ENCODE results near the gene MSANTD3. TPM values are rescaled to one million over a fixed set of nuclear protein-coding genes. Genes with fewer than 3 reads are reported as not detected.

Gene MSANTD3
- total and polyA plus RNA-seq, 4 donors = 4.3 to 7.4 (median 6.6) TPM

DNA sequence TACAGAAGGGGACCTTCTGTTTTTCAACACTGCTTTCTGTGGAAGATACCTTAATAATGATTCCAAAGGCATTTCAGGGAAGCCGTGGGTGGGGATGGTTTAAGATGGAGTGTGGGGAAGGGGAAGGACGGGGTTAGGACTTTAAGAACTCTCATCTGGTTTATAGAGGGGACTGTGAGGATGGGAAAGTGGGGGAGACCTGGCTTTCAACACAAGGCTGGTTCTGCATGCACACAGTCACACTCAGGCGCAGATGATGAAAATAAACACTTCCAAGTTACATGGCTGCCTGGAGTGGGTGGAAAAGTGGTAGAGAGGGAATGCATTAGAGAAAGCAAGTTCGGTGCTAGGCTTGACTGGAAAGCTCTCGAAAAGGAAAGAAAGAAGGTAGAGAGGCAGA is 4.9 kb downstream of the MSANTD3 start:
- Histone ChIP-seq H3K4me1 (ENCODE audit: control insufficient read depth in 4 of 4, insufficient read depth in 4 of 4, low read length in 3 of 4) (peaks cover 0 to 7% (median 6%) of the 10 kb centered on the region in 4 donors), H3K27ac (ENCODE audit: low read depth in 1 of 2, low read length in 2 of 2) (no peak overlapping the region), H3K27me3 (ENCODE audit: control insufficient read depth in 4 of 4, insufficient read depth in 4 of 4, low read length in 3 of 4) (no peaks in the 10 kb centered on the region), H3K4me3 (ENCODE audit: low read depth in 1 of 3, low read length in 3 of 3) (no peak overlapping the region), H3K9ac (ENCODE audit: low read depth in 1 of 2, low read length in 2 of 2) (no peak overlapping the region), H3K36me3 (ENCODE audit: control insufficient read depth in 4 of 4, insufficient read depth in 3 of 4, low read depth in 1 of 4, low read length in 3 of 4) (no peaks in the 10 kb centered on the region), H3K9me3 (ENCODE audit: control insufficient read depth in 4 of 4, low read length in 3 of 4) (no peaks in the 10 kb centered on the region)
- 97% methylated on average over 5 of the region's 5 CpGs for WGBS
- TF ChIP-seq FOXA2 (IDR thresholded peaks at IDR 0.05) (no peak), RAD21 (IDR thresholded peaks at IDR 0.05) (no peak), NR2F2 (IDR thresholded peaks at IDR 0.05) (no peak), HNF4G (IDR thresholded peaks at IDR 0.05) (no peak)
- TF ChIP-seq, protein P1, sequence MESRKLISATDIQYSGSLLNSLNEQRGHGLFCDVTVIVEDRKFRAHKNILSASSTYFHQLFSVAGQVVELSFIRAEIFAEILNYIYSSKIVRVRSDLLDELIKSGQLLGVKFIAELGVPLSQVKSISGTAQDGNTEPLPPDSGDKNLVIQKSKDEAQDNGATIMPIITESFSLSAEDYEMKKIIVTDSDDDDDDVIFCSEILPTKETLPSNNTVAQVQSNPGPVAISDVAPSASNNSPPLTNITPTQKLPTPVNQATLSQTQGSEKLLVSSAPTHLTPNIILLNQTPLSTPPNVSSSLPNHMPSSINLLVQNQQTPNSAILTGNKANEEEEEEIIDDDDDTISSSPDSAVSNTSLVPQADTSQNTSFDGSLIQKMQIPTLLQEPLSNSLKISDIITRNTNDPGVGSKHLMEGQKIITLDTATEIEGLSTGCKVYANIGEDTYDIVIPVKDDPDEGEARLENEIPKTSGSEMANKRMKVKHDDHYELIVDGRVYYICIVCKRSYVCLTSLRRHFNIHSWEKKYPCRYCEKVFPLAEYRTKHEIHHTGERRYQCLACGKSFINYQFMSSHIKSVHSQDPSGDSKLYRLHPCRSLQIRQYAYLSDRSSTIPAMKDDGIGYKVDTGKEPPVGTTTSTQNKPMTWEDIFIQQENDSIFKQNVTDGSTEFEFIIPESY (IDR thresholded peaks at IDR 0.05) = no peak
- TF ChIP-seq, protein P2, sequence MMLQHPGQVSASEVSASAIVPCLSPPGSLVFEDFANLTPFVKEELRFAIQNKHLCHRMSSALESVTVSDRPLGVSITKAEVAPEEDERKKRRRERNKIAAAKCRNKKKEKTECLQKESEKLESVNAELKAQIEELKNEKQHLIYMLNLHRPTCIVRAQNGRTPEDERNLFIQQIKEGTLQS (IDR thresholded peaks at IDR 0.05) = no peak
- TF ChIP-seq, protein P3, sequence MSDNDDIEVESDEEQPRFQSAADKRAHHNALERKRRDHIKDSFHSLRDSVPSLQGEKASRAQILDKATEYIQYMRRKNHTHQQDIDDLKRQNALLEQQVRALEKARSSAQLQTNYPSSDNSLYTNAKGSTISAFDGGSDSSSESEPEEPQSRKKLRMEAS (IDR thresholded peaks at IDR 0.05) = no peak
- TF ChIP-seq, protein P4, sequence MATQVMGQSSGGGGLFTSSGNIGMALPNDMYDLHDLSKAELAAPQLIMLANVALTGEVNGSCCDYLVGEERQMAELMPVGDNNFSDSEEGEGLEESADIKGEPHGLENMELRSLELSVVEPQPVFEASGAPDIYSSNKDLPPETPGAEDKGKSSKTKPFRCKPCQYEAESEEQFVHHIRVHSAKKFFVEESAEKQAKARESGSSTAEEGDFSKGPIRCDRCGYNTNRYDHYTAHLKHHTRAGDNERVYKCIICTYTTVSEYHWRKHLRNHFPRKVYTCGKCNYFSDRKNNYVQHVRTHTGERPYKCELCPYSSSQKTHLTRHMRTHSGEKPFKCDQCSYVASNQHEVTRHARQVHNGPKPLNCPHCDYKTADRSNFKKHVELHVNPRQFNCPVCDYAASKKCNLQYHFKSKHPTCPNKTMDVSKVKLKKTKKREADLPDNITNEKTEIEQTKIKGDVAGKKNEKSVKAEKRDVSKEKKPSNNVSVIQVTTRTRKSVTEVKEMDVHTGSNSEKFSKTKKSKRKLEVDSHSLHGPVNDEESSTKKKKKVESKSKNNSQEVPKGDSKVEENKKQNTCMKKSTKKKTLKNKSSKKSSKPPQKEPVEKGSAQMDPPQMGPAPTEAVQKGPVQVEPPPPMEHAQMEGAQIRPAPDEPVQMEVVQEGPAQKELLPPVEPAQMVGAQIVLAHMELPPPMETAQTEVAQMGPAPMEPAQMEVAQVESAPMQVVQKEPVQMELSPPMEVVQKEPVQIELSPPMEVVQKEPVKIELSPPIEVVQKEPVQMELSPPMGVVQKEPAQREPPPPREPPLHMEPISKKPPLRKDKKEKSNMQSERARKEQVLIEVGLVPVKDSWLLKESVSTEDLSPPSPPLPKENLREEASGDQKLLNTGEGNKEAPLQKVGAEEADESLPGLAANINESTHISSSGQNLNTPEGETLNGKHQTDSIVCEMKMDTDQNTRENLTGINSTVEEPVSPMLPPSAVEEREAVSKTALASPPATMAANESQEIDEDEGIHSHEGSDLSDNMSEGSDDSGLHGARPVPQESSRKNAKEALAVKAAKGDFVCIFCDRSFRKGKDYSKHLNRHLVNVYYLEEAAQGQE (IDR thresholded peaks at IDR 0.05) = no peak
- no peak for DNase-seq (ENCODE audit: low spot score)

DNA sequence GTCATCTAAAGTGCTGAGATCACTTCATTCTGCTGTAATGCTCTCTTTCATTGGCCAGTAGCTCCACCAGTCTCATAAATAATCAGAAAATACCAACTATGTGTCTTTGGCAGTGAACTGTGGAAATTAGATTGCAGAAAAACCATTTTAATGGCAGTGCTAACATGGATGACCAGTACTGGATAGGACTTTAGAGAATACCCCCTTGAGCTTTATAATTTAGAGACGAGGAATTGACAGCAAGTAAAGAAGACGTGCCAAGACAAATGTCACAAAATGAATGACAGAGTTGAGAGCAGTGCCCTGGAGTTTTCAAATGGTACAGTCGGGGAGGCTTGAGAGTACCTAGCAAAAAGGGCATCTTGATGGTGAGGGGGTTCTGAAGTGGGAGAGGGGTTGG is 5.8 kb downstream of the MSANTD3 start:
- Histone ChIP-seq H3K9ac (ENCODE audit: low read depth in 1 of 2, low read length in 2 of 2) (no peak overlapping the region), H3K9me3 (ENCODE audit: control insufficient read depth in 4 of 4, low read length in 3 of 4) (no peaks in the 10 kb centered on the region), H3K27me3 (ENCODE audit: control insufficient read depth in 4 of 4, insufficient read depth in 4 of 4, low read length in 3 of 4) (no peaks in the 10 kb centered on the region), H3K27ac (ENCODE audit: low read depth in 1 of 2, low read length in 2 of 2) (no peak overlapping the region), H3K4me1 (ENCODE audit: control insufficient read depth in 4 of 4, insufficient read depth in 4 of 4, low read length in 3 of 4) (peaks cover 0 to 5% (median 4%) of the 10 kb centered on the region in 4 donors), H3K4me3 (ENCODE audit: low read depth in 1 of 3, low read length in 3 of 3) (no peak overlapping the region), H3K36me3 (ENCODE audit: control insufficient read depth in 4 of 4, insufficient read depth in 3 of 4, low read depth in 1 of 4, low read length in 3 of 4) (no peaks in the 10 kb centered on the region)
- TF ChIP-seq SP1 (IDR thresholded peaks at IDR 0.05) = no peak
- no peak for TF ChIP-seq RXRA (IDR thresholded peaks at IDR 0.05)
- no peak for TF ChIP-seq TAF1 (conservative IDR thresholded peaks at IDR 0.05)
- TF ChIP-seq HNF4A (conservative IDR thresholded peaks at IDR 0.05) = no peak
- TF ChIP-seq, protein P2 (IDR thresholded peaks at IDR 0.05) = no peak
- TF ChIP-seq FOXA2 (IDR thresholded peaks at IDR 0.05) = no peak
- no peak for TF ChIP-seq HNF4G (IDR thresholded peaks at IDR 0.05)
- TF ChIP-seq, protein P3 (IDR thresholded peaks at IDR 0.05) = no peak
- 99% methylated on average over 3 of the region's 3 CpGs for WGBS
- no peak for DNase-seq (ENCODE audit: low spot score)
